Osteoblast (primary cell): Measurements from ENCODE around the gene TXLNG. TPM values are rescaled to one million over a fixed set of nuclear protein-coding genes. Genes with fewer than 3 reads are reported as not detected.

ENCODE experiments used
- DNase-seq: peaks from one replicate; pipeline ENCODE4 v3.0.0; 2011; ENCODE audit warnings: low spot score, mixed read lengths; ENCODE audit not compliant: insufficient read length; ENCODE audit errors: missing footprints
- H2AFZ ChIP-seq: 2 replicates; pipeline ENCODE4 v1.6.0; 2011; ENCODE audit warnings: mild to moderate bottlenecking, low read length
- H3K27ac ChIP-seq: 2 replicates; pipeline ENCODE4 v1.5.1; 2011; ENCODE audit warnings: mild to moderate bottlenecking, low read depth, low read length, moderate library complexity
- H3K27me3 ChIP-seq: 2 replicates; pipeline ENCODE4 v1.6.0; 2012; ENCODE audit warnings: mild to moderate bottlenecking, control low read depth, inconsistent platforms, low read length, moderate library complexity; ENCODE audit not compliant: insufficient read depth
- H3K36me3 ChIP-seq: 2 replicates; pipeline ENCODE4 v1.5.1; 2011; ENCODE audit warnings: mild to moderate bottlenecking, low read length, control low read depth, moderate library complexity; ENCODE audit not compliant: insufficient read depth
- H3K4me1 ChIP-seq: 2 replicates; pipeline ENCODE4 v1.5.1; 2011; ENCODE audit warnings: mild to moderate bottlenecking, low read length, control low read depth, moderate library complexity; ENCODE audit not compliant: insufficient read depth
- H3K4me2 ChIP-seq: 2 replicates; pipeline ENCODE4 v1.6.0; 2011; ENCODE audit warnings: mild to moderate bottlenecking, low read length; ENCODE audit not compliant: insufficient read depth
- H3K4me3 ChIP-seq: fragments of 200-600 bp; sonication (generic); 3 replicates; pipeline ENCODE4 v1.5.1; 2012; ENCODE audit warnings: mild to moderate bottlenecking, low read length, inconsistent platforms; ENCODE audit not compliant: insufficient read depth
- H3K79me2 ChIP-seq: 2 replicates; pipeline ENCODE4 v1.6.0; 2012; ENCODE audit warnings: mild to moderate bottlenecking, low read length, control low read depth, inconsistent platforms; ENCODE audit not compliant: insufficient read depth
- H3K9me3 ChIP-seq: 2 replicates; pipeline ENCODE4 v1.5.1; 2011; ENCODE audit warnings: low read depth, low read length, control low read depth
- H4K20me1 ChIP-seq: 2 replicates; pipeline ENCODE4 v1.6.0; 2012; ENCODE audit warnings: mild to moderate bottlenecking, low read length, control low read depth; ENCODE audit not compliant: insufficient read depth
- CTCF ChIP-seq: IDR thresholded peaks from 2 replicates; pipeline ENCODE4 v1.5.1; 2011; ENCODE audit warnings: mild to moderate bottlenecking, low read depth, low read length, moderate library complexity; ENCODE audit errors: extremely low read depth
- total RNA-seq: library from RNA; depleted of rRNA; stranded (reverse); fragments of >200 nt; gene quantifications from 2 replicates; pipeline ENCODE4 v1.2.3, GENCODE V29; 2012

TXLNG gene
- total RNA-seq, 1 donor, result 5.1 TPM

DNA sequence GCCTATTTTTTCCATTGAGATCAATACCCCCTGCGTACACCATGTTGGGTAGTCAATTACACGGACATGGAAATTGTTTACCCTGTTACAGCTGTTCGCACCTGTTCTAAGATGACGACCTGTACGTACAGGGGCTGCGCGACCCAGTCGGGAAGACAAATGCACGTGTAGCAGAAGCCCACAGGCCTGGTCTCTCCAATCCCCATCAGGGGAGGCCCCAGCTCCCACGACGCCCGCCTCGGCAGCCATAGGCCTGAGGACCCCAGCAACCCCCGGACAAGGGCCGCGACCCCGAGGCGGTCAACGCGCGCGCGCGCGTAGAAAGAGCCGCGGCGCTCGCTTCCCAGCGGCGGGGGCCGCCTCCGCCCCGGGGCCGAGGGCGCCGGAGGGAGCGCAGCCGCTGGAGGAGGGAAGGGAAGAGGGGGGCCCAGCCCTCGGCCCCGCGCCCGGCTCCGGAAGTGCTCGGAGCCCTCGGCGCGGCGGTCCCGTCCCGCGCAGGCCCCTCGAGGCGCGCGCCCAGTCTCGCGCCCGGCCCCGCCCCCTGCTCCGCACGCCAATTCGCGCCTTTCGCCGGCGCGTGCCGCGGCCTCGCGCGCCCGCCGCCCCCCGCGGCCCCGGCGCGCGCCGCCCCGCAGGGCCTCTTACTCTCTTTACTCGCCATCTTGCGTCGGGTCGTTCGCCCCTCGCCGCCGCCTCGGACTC, 83.3 kb downstream of the TXLNG start:
- Histone ChIP-seq H3K9me3 (no peaks in the 10 kb centered on the region), H3K27ac (peak overlapping the region; percentile 89), H2AFZ (peak overlapping the region; percentile 93), H3K36me3 (peaks cover 2% of the 10 kb centered on the region), H3K27me3 (peaks cover 30% of the 10 kb centered on the region), H3K4me2 (peak overlapping the region; percentile 84), H3K4me3 (peak overlapping the region; percentile 89), H4K20me1 (peaks cover 30% of the 10 kb centered on the region), H3K79me2 (peaks cover 48% of the 10 kb centered on the region), H3K4me1 (peaks cover 19% of the 10 kb centered on the region)
- TF ChIP-seq CTCF, result no peak
- peak; percentile 87 for DNase-seq

DNA sequence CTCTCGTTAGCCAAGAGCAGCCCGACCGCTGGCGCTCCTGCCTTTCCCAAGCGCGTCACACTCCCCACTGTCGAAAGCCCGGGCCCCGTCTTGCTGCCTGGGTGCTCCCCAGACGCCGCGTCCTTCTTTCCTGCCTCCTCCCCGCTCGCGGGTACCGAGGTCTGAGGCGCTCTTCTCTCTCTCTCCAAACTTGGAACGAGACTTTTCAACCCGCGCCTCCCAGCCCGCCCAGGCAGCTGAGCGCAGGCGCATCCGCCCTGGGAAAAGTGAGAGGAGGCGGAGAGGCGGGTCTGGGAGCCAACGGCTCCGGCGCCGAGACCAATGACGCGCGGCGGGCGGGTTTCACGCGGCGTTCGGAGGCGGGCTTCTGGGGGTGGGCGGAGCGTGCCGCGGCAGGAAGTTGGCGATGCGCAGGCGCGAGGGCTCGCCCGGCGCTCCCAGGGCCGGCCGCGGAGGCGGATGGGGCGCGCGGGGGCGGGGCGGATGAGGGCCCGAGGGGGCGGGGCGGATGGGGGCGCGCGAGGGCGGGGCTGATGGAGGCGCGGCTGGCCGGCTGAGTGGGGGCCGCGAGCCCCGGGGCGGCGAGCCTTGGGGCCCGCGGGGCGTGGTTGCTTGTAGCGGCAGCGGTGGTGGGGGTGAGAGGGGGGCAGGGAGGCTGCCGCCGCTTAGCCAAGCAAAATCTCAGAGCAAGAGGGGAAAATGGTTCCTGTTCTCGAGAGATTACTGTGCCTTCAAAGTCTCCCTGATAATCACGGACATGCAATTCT, 84.0 kb downstream of the TXLNG start, which contains the start of gene RBBP7:
RBBP7 (minus strand) TSS at position 268 of the 767 bp plus-strand sequence. CDS start 309 bp downstream, outside the sequence.
- peaks cover 19% of the 10 kb centered on the region for H3K4me1 ChIP-seq
- H3K4me3 ChIP-seq, result peak within 1 kb of the TSS; percentile 89
- peak within 1 kb of the TSS; percentile 89 for H3K27ac ChIP-seq
- H3K9me3 ChIP-seq, result no peaks in the 10 kb centered on the region
- H3K4me2 ChIP-seq, result peak within 1 kb of the TSS; percentile 95
- peaks cover 38% of the 10 kb centered on the region for H3K27me3 ChIP-seq
- H2AFZ ChIP-seq, result peak within 1 kb of the TSS; percentile 97
- H4K20me1 ChIP-seq, result peaks cover 27% of the 10 kb centered on the region
- no peaks in the 10 kb centered on the region for H3K36me3 ChIP-seq
- peaks cover 41% of the 10 kb centered on the region for H3K79me2 ChIP-seq
- peak; percentile 99 for DNase-seq
- no peak for TF ChIP-seq CTCF

DNA sequence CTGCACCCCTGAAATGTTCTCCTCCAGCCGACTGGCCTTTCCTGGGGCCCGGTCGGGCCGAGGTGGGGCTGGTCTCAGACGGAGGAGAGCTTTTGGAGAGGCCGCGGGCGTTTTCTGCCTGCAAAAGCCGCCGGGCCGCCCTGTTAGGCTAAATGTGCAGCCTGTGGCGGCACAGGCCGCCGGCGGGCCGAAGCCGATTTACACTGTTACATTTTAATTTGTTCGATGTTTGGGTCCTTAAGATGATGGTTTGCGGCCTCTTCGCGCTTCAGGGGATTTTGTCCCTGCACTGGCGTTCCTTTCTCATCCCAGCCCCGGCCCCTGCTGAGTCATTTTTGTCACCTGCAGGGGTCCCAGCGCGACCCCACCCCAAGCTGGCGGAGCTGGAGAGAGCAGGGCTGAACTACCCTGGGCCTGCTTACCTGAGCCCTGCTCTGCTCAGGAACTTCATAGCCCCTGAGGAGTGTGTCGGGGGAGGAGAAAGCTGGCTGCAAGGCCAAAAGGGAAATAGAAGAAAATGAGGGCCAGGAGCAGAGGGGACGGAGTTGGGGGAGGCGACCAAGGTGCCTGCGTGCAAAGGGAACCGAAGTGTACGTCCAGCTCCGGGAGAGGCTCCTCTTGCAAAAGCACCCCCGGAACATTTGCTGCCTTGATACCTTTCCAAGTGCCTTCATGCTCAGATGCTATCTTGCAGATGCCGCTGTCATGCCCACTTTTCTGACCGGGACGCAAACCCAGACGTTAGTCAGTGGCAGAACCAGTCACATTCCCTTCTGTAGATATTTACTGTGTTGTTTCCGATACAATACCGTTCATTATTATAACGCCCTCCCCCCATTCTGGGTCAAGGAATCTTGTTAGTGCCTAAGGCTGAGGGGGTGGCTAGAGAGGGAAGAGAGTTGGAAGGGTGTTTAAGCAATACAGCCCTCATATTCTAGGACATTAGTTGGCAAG, 84.9 kb downstream of the TXLNG start:
- Histone ChIP-seq H3K27me3 (peaks cover 40% of the 10 kb centered on the region), H3K9me3 (no peaks in the 10 kb centered on the region), H3K4me3 (peak overlapping the region; percentile 78), H2AFZ (peak overlapping the region; percentile 97), H3K4me1 (peaks cover 19% of the 10 kb centered on the region), H3K27ac (peak overlapping the region; percentile 70), H3K79me2 (peaks cover 33% of the 10 kb centered on the region), H3K36me3 (no peaks in the 10 kb centered on the region), H4K20me1 (peaks cover 19% of the 10 kb centered on the region), H3K4me2 (peak overlapping the region; percentile 95)
- no peak for TF ChIP-seq CTCF
- DNase-seq, result no peak
